Measurements from ENCODE around the gene AFAP1L2.

GRCh38 chr10:114442091-114442630 lies 37.9 kb upstream of the AFAP1L2 start:
- TF ChIP-seq CTCF (IDR thresholded peaks at IDR 0.05; ENCODE audit: borderline replicate concordance, extremely low read depth, low read length, poor library complexity, severe bottlenecking) (no peak), EZH2 (IDR thresholded peaks at IDR 0.05; ENCODE audit: borderline replicate concordance, low read depth, low read length, severe bottlenecking) (no peak)

Measured in DND-41 (cell line).